Brain microvascular endothelial cell (primary cell): Measurements from ENCODE around the gene FRMPD4.

ENCODE experiments used
- DNase-seq: peaks from one replicate; pipeline ENCODE4 v3.0.0-alpha.2; 2020
- H3K27ac ChIP-seq: fragments of 250-450 bp; sonication (Bioruptor Pico); 2 replicates; pipeline ENCODE4 v1.5.1; 2020; ENCODE audit warnings: mild to moderate bottlenecking, moderate library complexity
- H3K27me3 ChIP-seq: fragments of 250-450 bp; sonication (Bioruptor Pico); replicated peaks from 2 replicates; pipeline ENCODE4 v1.5.1; 2020; ENCODE audit warnings: mild to moderate bottlenecking
- H3K36me3 ChIP-seq: fragments of 250-450 bp; sonication (Bioruptor Pico); replicated peaks from 2 replicates; pipeline ENCODE4 v1.5.1; 2020; ENCODE audit warnings: mild to moderate bottlenecking
- H3K4me3 ChIP-seq: 2 replicates; pipeline ENCODE4 v1.5.1; 2011; ENCODE audit warnings: low read depth, mild to moderate bottlenecking, control low read depth, low read length, moderate library complexity
- CTCF ChIP-seq: IDR thresholded peaks from 2 replicates; pipeline ENCODE4 v1.5.1; 2011; ENCODE audit warnings: low read depth, mild to moderate bottlenecking, moderate library complexity, low read length, control low read depth, inconsistent platforms; ENCODE audit errors: missing control alignments
- in situ Hi-C: cut with HindIII; loops from 2 replicates; pipeline ENCODE4 v1.10.0; 2017; ENCODE audit warnings: low sequenced_read_pairs, low pct_ligation_motif_present

Gene FRMPD4

GRCh38 chrX:12138361-12139313 lies at the start of gene FRMPD4:
Gene FRMPD4, plus strand, starts transcription at chrX:12138473. Its CDS starts 499 bp downstream, at chrX:12138972.
- TF ChIP-seq CTCF, result peak; percentile 30
- in situ Hi-C loops, result no loop called here
- no peak within 1 kb of the TSS for H3K27ac ChIP-seq
- peak within 1 kb of the TSS; percentile 46 for H3K4me3 ChIP-seq
- DNase-seq, result no peak
- peaks cover 2% of the 10 kb centered on the region for H3K27me3 ChIP-seq
- H3K36me3 ChIP-seq, result no peaks in the 10 kb centered on the region

GRCh38 chrX:12089740-12090139 lies 48.5 kb upstream of the FRMPD4 start:
- Histone ChIP-seq H3K4me3 (no peak overlapping the region), H3K27me3 (no peaks in the 10 kb centered on the region), H3K27ac (no peak overlapping the region), H3K36me3 (no peaks in the 10 kb centered on the region)
- in situ Hi-C loops, result no loop called here
- no peak for TF ChIP-seq CTCF
- DNase-seq, result no peak

GRCh38 chrX:12113321-12113720 lies 25.0 kb upstream of the FRMPD4 start:
- no peak for DNase-seq
- no peak for TF ChIP-seq CTCF
- H3K27ac ChIP-seq, result no peak overlapping the region
- H3K36me3 ChIP-seq, result no peaks in the 10 kb centered on the region
- in situ Hi-C loops, result no loop called here
- H3K4me3 ChIP-seq, result no peak overlapping the region
- no peaks in the 10 kb centered on the region for H3K27me3 ChIP-seq

GRCh38 chrX:12115377-12115776 lies 22.9 kb upstream of the FRMPD4 start:
- Histone ChIP-seq H3K36me3 (no peaks in the 10 kb centered on the region), H3K27ac (no peak overlapping the region), H3K27me3 (no peaks in the 10 kb centered on the region), H3K4me3 (no peak overlapping the region)
- peak; percentile 55 for TF ChIP-seq CTCF
- no peak for DNase-seq
- in situ Hi-C loops, result no loop called here

- Histone ChIP-seq H3K36me3 (no peaks in the 10 kb centered on the region), H3K27me3 (no peaks in the 10 kb centered on the region), H3K4me3 (no peak overlapping the region), H3K27ac (no peak overlapping the region)
- no peak for DNase-seq
- in situ Hi-C loops, result no loop called here
- TF ChIP-seq CTCF, result no peak
These were observed 20.1 kb upstream of the FRMPD4 start for GRCh38 chrX:12118134-12118533.
